Activated CD8-positive, alpha-beta T cell treated with anti-CD3 and anti-CD28 coated beads for 36 hours (primary cell): Measurements from ENCODE around the gene MGAT4B. TPM values are rescaled to one million over a fixed set of nuclear protein-coding genes. Genes with fewer than 3 reads are reported as not detected.

Source experiments
- ATAC-seq: fragments of 200-7000 bp; cut with Tn5 transposase; one replicate; pipeline ENCODE4 v1.10.0; 2021; ENCODE audit warnings: mild to moderate bottlenecking, moderate library complexity
- CTCF ChIA-PET: fragments of 350-600 bp; sonication (Branson Sonifier 250); formaldehyde crosslinking; loops from one replicate; lab custom pipeline; 2021; ENCODE audit warnings: antibody characterized with exemption; lab: Charles Lee
- POLR2A ChIA-PET: fragments of 350-600 bp; sonication (Branson Sonifier 250); formaldehyde crosslinking; loops from one replicate; lab custom pipeline; 2021; ENCODE audit warnings: antibody characterized with exemption; lab: Charles Lee
- DNase-seq: peaks from one replicate; pipeline ENCODE4 v3.0.0-alpha.2; 2020
- H3K27ac Mint-ChIP-seq: one replicate; pipeline ENCODE4 v1.8.0; 2021; ENCODE audit warnings: mild to moderate bottlenecking, mixed read lengths
- H3K27me3 Mint-ChIP-seq: one replicate; pipeline ENCODE4 v1.8.0; 2021; ENCODE audit warnings: mixed read lengths
- H3K36me3 Mint-ChIP-seq: one replicate; pipeline ENCODE4 v1.8.0; 2021; ENCODE audit warnings: low read depth, mixed read lengths
- H3K4me1 Mint-ChIP-seq: one replicate; pipeline ENCODE4 v1.8.0; 2021; ENCODE audit warnings: low read depth, mixed read lengths
- H3K4me3 Mint-ChIP-seq: one replicate; pipeline ENCODE4 v1.8.0; 2021; ENCODE audit warnings: mild to moderate bottlenecking, moderate library complexity, mixed read lengths
- H3K9me3 Mint-ChIP-seq: one replicate; pipeline ENCODE4 v1.8.0; 2021; ENCODE audit warnings: mixed read lengths
- CTCF ChIP-seq: fragments of 200-600 bp; IDR thresholded peaks from one replicate; pipeline ENCODE4 v1.8.0; 2022; ENCODE audit warnings: antibody characterized with exemption, mild to moderate bottlenecking
- intact Hi-C: fragments of 100-400 bp; cut with micrococcal nuclease; formaldehyde crosslinking; loops from one replicate; pipeline ENCODE4 v1.10.0; 2022
- total RNA-seq, 2 experiments: library from RNA; stranded (reverse); gene quantifications; one replicate each; pipeline ENCODE4 v1.2.3, GENCODE V29; 2021

The MGAT4B gene
- total RNA-seq, 2 experiments from 2014 or later: 62.8 to 65.9 TPM

GRCh38 chr5:179834120-179834519 is 27.5 kb upstream of the MGAT4B start:
- no peak for ATAC-seq
- intact Hi-C loops: no loop called here
- no peaks in the 10 kb centered on the region for H3K9me3 Mint-ChIP-seq
- ChIA-PET CTCF (no interaction called here), POLR2A (interaction anchor here (1.7 kb wide), 1 partner anchor 14 kb away, joined by 6 read pairs; the partner anchor contains the start of gene SQSTM1)
- TF ChIP-seq CTCF: no peak
- H3K36me3 Mint-ChIP-seq: peaks cover 53% of the 10 kb centered on the region
- peaks cover 21% of the 10 kb centered on the region for H3K4me1 Mint-ChIP-seq
- H3K27me3 Mint-ChIP-seq: no peaks in the 10 kb centered on the region
- no peak overlapping the region for H3K27ac Mint-ChIP-seq
- DNase-seq: no peak
- no peak overlapping the region for H3K4me3 Mint-ChIP-seq

- peaks cover 55% of the 10 kb centered on the region for H3K36me3 Mint-ChIP-seq
- no peak for ATAC-seq
- no peak for TF ChIP-seq CTCF
- peak overlapping the region; percentile 30 for H3K27ac Mint-ChIP-seq
- DNase-seq: no peak
- H3K9me3 Mint-ChIP-seq: no peaks in the 10 kb centered on the region
- intact Hi-C loops: no loop called here
- CTCF ChIA-PET: no interaction called here
- H3K27me3 Mint-ChIP-seq: no peaks in the 10 kb centered on the region
- H3K4me3 Mint-ChIP-seq: no peak overlapping the region
- H3K4me1 Mint-ChIP-seq: peaks cover 22% of the 10 kb centered on the region
- POLR2A ChIA-PET: interaction anchor here (1.4 to 1.7 kb wide), 2 partner anchors 10 to 13 kb away, joined by 3 to 6 read pairs; partner anchors contain the start of gene SQSTM1
Observed at GRCh38 chr5:179833709-179834070, 27.0 kb upstream of the MGAT4B start.

- no peaks in the 10 kb centered on the region for H3K27me3 Mint-ChIP-seq
- H3K36me3 Mint-ChIP-seq: peaks cover 57% of the 10 kb centered on the region
- DNase-seq (no peak), ATAC-seq (no peak)
- ChIA-PET CTCF (interaction anchor here (1.1 to 1.8 kb wide), 3 partner anchors 31 to 70 kb away, joined by 3 to 6 read pairs (median 5); no protein-coding TSS in a partner anchor), POLR2A (interaction anchor here (1.3 to 1.7 kb wide), 4 partner anchors 10 to 28 kb away, joined by 3 to 6 read pairs (median 5); partner anchors contain the start of gene SQSTM1)
- peaks cover 24% of the 10 kb centered on the region for H3K4me1 Mint-ChIP-seq
- no peak overlapping the region for H3K4me3 Mint-ChIP-seq
- intact Hi-C loops: no loop called here
- TF ChIP-seq CTCF: no peak
- no peaks in the 10 kb centered on the region for H3K9me3 Mint-ChIP-seq
- peak overlapping the region; percentile 30 for H3K27ac Mint-ChIP-seq
Observed at GRCh38 chr5:179833056-179833708, 26.5 kb upstream of the MGAT4B start.

GRCh38 chr5:179832039-179832745 is 25.5 kb upstream of the MGAT4B start:
- no peak for ATAC-seq

More at GRCh38 chr5:179832039-179832745, 25.5 kb upstream of the MGAT4B start:
- Mint-ChIP-seq H3K27ac (peak overlapping the region; percentile 24), H3K4me3 (no peak overlapping the region), H3K36me3 (peaks cover 63% of the 10 kb centered on the region), H3K27me3 (no peaks in the 10 kb centered on the region), H3K9me3 (no peaks in the 10 kb centered on the region), H3K4me1 (peaks cover 28% of the 10 kb centered on the region)
- ChIA-PET CTCF (interaction anchor here (1.1 to 1.8 kb wide), 3 partner anchors 30 to 69 kb away, joined by 3 to 6 read pairs (median 5); no protein-coding TSS in a partner anchor), POLR2A (interaction anchor here (0.7 to 1.7 kb wide), 5 partner anchors 10 to 33 kb away, joined by 3 to 6 read pairs (median 5); partner anchors contain the start of gene SQSTM1)
- no peak for TF ChIP-seq CTCF
- DNase-seq: no peak
- intact Hi-C loops: no loop called here
